HS-27A (cell line): Measurements from ENCODE around the gene KCTD6.
A peak's percentile ranks its signal among the peaks of the same experiment; 100 is the strongest.

Experiments
- DNase-seq: peaks from one replicate; pipeline ENCODE4 v3.0.0-alpha.2; 2012; ENCODE audit warnings: low read depth, missing footprints

Gene KCTD6

DNA sequence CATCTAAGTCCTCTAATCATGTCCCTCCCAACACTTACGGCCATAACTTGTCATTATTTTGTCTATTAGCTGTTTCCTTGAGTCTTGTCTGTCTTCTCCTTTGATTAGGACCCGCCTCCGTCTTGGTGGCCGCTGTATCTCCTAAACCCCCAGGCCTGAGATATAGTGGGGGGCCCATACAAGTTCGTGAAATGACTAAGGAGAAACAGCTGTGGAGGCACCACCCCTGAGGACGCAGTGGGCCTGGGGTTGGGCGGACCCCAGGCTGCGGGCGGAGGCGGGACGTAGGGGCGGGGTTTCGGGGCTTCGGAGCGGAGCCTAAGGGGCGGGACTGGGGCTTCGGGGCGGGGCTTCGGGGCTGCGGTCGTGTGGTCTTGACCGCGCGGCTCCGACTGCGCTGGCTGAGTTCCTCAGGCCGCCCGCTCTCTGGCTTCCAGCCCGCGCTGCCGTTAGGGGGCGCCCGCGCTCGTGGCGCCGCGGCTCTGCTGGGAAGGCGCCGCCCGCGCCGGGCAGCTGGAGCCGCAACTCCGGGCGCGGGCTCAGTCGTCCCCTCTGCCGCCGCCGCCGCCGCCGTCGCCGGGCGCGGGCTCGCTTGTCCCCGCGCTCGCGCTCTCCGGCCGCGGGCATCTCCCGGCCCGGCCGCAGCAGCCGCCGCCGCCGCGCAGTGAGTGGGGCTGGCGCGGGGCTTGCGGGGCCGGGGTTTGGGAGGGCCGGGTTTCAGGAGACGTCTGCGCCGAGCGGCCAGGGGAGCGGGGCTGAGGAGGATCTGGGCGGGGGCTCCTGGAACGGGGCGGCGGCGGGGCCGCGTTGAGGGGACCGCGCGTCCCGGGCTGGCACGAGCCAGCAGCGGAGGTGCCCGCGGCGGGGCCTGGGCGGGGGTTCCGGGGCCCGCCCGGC is at the start of gene KCTD6:
TSS of gene KCTD6 (plus strand) at position 591 of the 897 bp plus-strand sequence. CDS start 6,660 bp downstream, outside the sequence.
- DNase-seq, result peak; percentile 73

DNA sequence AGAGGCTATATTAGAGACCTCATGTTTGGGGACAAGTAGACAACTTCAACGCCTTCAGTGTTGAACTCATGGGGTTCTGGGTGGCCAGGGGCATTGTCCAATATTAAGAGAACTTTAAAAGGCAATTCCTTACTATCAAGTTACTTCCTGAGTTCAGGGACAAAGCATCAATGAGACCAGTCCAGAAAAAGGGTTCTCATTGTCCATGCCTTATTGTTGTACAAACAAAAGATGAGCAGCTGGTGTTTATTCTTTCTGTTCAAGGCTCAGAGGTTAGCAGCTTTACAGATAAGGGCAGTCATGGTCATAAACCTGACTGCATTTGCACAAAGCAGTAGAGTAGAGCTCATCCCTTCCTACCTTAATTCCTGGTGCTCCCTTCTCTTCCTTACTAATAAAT is 39.7 kb upstream of the KCTD6 start:
- DNase-seq, result no peak

DNA sequence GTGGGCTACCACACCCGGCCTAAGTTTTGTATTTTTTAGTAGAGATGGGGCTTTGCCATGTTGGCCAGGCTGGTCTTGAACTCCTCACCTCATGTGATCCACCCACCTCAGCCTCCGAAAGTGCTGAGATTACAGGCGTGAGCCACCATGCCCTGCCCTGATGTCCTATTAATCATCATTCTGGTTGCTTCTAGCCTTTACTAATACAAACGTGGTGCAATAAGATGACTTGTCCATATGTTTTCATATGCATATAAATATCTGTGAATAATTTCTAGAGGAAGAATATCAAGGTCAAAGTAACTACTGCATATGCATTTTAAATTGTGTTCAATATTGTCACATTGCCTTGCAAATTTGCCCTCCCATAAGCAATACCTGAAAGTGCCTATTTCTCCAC is 32.7 kb upstream of the KCTD6 start:
- DNase-seq, result no peak

DNA sequence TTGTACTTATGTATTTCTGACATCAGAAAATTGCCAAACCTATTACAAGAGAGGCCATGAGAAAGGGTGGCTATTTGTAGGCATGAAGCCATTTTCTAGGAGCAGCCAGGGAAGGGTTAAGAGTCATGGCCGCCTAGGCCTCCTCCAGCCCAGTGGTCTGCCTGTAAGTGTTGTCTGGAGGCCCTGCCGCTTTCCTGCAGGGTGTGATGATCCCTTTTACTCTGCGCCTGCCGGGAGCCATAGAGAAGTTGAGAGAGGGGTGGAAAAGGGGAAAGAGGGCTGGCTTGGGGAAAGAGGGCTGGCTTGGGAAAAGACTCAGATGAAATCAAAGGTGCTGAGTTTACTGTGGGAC is 29.1 kb upstream of the KCTD6 start:
- no peak for DNase-seq

DNA sequence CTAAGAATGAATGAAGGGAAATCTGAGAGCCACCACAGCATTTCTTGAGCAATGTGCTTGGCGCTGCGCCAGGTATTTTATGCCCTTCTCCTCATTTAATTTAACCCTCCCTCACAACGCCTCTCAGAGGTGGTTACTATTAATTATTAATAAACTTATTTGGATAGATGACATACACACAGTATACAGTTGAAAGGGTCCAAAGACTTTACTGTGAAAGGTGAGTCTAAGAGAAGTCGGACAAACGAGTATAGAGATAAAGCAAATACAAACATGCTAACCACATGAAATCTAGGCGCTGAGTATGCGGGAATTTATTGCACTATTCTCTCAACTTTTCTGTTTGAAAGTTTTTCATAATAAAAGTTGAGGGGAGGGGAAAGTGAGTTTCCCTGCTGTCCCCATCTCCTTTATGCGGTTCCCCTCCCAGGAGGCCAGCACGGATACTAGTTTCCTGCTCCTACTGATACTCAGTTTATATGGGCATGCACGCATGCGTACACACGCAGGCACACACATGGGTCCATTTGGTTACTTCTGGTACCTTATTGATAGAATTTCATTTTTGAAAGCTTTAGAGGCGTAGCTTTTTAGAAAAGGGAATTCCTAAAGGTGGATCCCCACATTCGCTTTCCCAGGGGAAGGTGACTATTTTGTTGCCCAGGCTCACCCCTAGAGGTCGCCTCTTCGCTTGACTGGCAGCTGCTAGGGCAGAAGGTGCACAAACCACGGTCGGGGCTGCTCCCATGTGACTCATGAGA is 28.5 kb upstream of the KCTD6 start:
- DNase-seq, result peak; percentile 79

DNA sequence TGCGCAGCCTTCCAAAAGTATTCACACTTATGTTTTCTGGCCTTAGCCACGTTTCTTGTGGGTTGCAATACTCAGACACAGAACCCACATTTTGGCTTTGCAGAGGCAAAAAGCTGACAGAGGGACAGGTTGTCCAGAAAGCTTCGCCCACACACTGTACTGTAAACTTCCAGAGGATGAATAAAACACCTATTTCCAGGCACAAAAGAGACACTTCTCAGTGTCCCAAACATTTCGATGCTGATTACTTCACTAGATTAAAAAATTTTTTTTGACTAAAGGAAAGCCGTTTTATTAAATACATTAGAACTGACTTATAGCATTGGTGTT is 28.0 kb upstream of the KCTD6 start:
- DNase-seq, result no peak

DNA sequence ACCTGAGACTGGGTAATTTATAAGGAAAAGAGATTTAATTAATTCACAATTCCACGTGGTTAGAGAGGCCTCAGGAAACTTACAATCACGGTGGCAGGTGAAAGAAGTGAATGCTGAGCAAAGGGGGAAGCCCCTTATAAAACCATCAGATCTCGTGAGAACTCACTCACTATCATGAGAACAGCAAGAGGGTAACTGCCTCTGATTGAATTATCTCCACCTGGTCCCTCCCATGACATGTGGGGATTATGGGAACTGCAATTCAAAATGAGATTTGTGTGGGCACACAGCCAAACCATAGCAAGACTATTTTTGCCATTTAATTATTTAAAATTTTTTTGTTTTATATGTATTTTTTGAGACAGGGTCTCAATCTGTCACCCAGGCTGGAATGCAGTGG is 27.0 kb upstream of the KCTD6 start:
- no peak for DNase-seq

DNA sequence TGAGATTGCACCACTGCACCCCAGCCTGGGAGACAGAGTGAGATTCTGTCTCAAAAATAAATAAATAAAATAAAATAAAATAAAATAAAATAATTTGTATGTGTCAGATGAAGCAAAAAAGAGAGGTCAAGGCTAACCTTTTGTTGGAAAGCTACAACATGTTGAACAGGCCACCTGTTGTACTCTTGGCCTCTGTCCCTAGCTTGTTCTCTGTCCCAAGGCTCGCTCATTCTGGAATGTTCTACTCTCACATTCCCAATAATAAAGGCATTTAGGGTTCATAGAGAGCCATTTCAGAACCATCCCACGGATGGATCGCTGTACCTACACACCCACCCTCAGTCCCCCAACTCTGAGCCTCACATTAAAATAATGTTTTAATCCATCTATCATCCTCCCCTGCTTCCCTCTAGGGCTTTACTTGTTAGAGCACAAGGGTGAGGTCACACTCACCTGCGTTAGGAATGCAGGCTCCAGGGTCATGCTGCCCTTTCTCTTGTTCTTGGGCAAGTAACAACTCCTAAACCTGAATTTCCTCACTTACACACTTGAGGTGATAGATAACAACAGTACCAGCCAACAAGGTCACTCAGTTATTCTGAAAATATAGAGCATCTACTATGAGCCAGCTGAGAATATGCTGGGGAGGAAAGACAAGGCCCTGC is 24.9 kb upstream of the KCTD6 start:
- DNase-seq, result no peak

DNA sequence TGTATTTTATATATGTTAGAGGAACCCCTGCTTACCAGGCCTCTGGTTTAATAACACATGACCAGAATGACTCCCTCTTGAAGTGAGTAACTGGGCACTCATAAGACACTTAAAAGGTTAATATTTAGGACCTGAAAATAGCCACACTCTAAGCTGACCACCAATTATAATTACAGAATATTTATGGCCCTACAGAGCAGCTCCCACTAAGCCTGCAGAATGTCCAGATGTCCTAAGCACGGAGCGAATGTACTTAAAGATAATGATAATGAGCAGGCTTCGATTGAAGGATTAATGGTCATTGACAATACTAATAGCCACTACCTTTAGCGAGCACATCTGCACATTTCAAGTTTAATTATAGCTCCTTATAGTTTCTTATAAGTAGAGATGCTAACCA is 22.8 kb upstream of the KCTD6 start:
- no peak for DNase-seq

DNA sequence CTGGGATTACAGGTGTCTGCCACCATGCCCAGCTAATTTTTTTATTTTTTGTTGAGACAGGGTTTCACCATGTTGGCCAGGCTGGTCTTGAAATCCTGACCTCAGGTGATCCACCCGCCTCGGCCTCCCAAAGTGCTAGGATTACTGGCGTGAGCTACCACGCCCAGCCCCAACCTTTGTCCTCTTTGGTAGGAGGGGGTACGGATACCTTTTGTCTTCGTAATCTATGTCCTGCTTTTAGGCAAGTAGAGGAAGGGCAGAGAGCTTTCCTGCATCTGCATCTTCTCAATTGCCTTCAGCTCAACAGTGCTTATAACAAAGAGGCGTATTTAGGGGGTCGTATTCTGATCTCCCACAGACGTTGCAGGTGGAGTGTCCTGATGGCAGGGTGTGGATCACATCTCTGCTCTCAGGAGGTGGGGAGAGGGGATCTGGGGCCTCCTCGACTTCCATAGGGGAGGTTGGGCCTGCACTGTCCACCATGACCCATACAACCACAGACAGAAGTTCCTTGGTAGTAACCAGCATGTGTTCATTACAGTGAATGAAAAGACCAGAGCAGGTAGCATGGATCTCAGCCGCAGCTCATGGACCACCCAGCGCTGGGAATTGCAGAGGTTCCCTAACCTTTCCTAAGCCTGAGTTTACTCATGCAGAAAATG is 21.4 kb upstream of the KCTD6 start:
- DNase-seq, result no peak

DNA sequence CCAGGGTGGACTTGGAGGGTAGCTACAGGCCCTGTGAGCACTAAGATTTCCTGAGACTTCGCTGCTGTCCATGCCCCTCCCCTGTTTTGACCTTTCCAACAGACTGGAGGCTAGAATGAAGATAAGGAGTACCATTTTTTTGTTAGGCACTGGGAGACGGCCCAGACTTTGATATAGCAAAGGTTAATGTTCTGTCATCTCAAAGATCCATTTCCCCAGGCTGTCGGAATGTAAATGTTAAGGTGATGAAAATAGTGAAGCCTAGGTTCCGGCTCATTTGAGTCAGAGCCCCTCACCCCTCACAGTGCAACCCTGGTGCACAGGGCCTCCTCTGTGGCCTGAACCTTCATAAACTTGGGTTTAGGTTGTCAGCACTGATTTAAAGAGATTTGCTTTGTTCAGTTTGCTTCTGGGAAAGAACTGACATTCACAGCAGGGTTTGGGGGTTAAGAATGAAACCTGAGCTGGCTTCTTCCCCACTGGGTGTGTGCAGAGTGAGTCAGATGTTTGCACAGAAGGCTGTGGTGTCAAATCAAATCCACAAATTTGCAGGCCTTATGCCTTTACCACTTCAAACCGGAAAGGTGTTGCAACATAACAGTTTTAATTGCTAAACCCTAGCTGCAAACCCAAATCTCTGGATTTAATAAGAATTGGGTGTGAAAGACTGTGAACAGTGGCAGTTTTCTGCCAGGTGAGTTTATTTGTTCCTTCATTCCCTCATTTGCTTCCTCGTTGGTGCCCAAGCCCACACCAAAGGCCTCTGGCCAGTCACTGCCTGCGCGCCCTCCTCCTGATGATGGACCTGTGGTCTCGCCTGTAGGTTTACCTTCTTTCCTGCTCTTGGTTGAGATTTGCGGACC is 20.6 kb upstream of the KCTD6 start:
- peak; percentile 81 for DNase-seq

DNA sequence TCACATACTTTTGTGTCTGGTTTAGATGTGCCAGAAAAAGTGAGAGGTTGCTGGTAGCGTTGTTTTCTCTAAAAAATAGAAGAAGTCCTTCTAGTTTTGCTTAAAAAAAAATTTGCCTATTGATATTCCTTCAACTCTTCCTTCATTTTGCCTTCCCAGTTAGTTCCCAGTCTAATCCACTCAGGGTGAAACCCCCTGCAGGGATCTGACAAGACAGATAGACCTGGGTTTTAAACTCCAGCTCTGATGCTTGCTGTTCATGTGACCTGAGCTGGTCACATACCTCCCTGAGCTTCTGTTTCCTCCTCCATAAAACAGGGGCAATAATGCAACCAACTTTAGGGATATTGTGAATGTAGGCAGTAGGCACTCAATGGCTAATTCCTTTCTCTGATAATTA is 18.6 kb upstream of the KCTD6 start:
- no peak for DNase-seq

DNA sequence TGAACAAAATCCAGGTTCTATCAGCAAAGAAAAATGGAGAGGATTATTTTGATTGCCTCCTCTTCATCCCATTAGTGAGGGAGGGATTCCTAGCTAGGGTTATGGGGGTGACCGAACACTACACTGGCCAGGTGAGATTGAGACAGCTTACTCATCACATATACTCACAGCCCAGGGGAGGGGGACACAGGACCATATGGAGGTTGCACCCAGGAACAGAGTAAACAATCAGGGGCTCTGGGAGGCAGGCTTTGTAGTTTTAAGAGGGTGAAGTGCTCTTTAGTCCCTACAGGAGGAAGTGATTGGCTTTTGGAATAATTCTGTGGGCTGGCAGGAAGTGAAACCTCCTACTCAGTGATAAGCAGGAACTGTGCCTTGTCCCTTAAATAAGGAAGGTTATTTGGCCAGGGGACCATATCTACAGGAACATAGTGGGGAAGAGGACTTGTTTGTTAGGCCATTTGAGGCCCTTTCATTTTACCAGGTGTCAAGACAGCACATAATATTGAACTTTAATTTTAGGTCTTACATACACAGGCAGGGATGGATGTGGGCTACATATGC is 17.5 kb upstream of the KCTD6 start:
- DNase-seq, result no peak

DNA sequence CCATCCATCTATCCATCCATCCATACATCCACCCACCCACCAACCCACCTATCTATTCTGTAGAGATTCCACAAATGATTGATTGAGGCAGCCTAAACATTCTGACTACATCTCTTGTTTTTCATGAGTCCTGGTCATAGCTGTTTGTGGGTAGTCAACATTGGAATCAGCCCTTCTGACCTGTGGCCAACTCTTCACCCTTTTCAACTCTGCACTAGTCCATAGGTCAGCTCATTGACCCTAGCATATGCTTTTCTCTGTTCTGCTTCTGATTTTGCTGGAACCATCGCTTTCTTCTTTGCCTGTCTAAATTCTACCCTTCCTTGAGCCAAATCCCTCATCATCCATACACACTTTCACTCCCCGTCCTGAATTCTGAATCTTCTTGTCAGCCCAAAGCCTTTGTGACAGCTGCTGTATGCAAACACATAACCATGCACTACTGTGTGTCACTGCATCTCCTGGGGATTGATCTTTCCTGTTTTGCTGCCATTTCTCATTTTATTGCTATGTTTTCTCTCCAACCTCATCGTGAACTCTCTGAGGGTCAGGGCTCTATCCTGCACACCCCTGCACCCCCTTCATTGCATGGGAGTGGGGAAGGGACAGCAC is 16.8 kb upstream of the KCTD6 start:
- DNase-seq, result no peak

DNA sequence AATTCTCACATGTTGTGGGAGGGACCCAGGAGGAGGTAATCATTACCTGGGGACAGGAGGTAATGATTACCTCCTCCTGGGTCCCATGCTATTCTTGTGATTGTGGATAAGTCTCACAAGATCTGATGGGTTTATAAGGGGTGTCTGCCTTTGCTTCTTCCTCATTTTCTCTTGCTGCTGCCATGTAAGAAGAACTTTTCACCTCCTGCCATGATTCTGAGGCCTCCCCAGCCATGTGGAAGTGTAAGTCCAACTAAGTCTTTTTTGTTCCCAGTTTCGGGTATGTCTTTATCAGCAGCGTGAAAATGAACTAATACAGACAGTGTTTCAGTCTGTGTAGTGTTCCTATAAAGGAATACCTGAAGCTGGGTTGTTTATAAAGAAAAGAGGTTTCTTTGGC is 13.1 kb upstream of the KCTD6 start:
- DNase-seq, result no peak

DNA sequence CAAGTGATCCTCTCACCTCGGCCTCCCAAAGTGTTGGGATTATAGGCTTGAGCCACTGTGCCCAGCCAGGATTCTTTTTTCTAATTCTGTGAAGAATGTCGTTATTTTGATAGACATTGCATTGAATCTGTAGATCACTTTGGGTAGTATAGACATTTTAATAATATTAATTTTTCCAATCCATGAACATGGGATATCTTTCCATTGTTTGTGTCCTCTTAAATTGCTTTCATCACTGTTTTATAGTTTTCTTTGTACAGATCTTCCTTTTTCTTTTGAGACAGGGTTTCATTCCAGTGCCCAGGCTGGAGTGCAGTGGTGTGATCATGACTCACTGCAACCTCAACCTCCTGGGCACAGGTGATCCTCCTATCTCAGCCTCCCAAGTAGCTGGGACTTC is 11.6 kb upstream of the KCTD6 start:
- no peak for DNase-seq

DNA sequence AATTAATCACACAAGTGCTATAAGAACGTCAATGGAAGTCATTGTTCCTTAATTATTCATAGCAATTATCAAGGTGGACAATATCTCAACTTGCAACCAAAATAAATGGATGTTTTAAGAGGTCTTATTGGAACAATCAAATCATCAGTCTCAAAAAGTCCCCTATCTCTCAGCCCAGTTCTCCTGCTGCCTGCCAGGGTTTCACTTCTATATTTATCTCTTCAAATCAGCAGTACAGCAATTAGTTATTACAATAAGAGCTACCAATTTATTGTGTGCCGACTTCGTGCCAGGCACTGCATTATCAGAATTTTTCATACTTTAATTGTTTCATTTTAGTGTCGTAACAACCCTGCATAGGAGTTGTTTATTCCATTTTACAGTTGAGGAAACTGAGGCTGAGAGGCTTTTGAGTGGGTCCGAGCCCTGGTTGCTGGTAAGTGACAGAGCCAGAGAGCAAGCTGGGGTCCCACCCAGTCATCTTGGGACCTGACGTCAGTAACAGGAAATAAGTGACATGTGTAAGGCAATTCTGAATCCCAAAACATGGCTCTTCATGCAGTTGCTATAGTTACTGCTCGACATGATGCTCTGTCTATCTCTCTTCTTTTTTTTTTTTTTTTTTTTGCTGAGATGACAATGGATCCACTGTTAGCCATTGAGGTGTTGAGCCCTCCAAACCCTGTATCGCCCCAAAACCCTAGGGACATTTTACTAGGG is 8.8 kb upstream of the KCTD6 start:
- DNase-seq, result no peak

DNA sequence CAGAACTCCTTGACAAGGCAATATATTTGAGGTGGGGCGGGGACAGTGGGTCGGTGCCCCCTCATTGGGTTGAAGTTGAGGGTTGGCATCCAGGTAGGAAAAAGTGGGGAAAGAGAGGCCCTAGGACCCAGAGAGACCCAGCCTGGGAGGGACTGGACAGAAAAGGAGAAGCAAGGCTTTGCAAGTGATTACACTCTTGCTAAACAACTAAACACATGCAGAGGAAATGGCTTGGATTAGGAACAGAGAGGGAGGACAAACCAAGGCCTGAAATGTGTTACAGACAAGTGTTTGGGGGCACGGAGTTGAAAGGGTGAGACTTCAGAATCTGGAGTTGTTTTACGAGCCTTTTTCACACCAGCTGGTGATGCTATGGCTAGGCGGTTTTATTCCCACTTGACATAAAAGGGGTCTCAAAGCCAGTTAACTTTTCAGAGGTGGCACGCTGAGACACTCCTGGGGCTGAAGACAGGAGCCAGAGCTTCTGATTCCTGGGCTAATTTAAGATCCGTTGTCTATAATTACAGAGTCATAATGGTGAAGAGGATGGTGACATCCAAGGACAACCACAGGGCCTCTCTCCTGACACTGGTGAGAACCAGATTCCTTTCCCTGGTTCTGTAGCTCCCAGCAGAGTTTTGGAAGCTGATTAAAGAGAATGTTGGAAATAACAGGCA is 7.7 kb upstream of the KCTD6 start:
- no peak for DNase-seq

DNA sequence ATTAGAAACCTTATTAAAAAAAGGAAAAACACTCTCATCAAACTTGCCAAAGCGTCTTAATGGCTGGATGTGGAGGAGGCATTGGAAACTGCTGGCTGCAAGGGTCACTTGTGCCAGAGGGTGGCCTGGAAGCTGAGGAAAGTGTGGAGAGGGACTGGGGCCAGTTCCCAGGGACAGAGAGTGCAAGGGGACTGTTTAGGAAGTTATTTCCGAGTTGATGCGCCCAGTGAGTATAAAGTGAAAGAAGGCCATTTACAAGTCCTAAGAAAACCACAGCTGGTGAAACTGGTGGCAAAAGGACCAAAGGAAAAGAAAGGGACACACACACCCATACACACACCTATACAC is 7.2 kb upstream of the KCTD6 start:
- DNase-seq, result no peak
